ENCODE data around the gene GOLGA1.
"Not testable (repeated sequence)": the region's sequence is repeated elsewhere in the genome, so short reads cannot be mapped to it uniquely, and the experiment has no call there.

DNA sequence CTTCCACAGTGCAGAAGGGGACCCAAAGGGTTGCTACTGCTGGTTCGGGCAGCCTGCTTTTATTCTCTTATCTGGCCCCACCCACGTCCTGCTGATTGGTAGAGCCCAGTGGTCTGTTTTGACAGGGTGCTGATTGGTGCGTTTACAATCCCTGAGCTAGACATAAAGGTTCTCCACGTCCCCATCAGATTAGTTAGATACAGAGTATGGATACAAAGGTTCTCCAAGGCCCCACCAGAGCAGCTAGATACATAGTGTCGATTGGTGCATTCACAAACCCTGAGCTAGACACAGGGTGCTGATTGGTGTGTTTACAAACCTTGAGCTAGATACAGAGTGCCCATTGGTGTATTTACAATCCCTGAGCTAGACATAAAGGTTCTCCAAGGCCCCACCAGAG, 102.8 kb downstream of the GOLGA1 start:
- TF ChIP-seq CTCF (conservative IDR thresholded peaks at IDR 0.05; ENCODE audit: low read length); EZH2phosphoT487 (IDR thresholded peaks at IDR 0.05; ENCODE audit: borderline replicate concordance, low read depth, low read length): not testable (repeated sequence)
